Hematopoietic multipotent progenitor cell treated with erythropoietin and hydrocortisone succinate and interleukin-3 and kit ligand, for 4 days (in vitro differentiated cells): ENCODE results near the gene LPAR6.

Source experiments
- DNase-seq: peaks from one replicate; pipeline ENCODE4 v3.0.0-alpha.2; 2015

The LPAR6 gene

DNA sequence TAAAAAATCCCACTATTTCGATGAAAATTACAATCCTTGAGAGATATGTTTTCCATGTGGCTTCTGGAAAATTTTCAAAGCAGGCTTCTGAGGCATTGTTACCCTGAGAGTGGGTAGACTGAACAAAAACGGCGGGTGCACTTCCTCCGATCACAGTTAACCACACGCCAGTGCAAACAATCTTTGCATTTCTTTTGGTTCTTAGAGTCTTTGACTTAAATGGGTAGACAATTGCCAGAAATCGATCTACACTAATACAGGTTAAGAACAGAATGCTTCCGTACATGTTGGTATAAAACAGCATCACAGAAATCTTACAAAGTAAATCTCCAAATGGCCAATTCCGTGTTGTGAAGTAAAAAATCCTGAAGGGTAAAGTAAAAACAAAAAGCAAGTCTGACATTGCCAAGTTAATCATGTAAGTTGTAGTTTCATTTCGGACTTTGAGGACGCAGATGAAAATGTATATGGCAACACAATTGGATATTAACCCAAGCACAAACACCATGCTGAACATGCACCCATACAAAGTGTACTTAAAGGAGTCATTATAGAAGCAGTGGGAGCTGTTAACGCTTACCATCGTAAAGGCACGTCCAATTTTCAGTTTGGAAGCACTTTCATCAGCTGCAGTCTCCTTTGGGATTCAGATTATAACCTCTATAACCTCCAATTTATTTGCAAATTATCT lies 927 bp downstream of the LPAR6 start:
- no peak for DNase-seq

DNA sequence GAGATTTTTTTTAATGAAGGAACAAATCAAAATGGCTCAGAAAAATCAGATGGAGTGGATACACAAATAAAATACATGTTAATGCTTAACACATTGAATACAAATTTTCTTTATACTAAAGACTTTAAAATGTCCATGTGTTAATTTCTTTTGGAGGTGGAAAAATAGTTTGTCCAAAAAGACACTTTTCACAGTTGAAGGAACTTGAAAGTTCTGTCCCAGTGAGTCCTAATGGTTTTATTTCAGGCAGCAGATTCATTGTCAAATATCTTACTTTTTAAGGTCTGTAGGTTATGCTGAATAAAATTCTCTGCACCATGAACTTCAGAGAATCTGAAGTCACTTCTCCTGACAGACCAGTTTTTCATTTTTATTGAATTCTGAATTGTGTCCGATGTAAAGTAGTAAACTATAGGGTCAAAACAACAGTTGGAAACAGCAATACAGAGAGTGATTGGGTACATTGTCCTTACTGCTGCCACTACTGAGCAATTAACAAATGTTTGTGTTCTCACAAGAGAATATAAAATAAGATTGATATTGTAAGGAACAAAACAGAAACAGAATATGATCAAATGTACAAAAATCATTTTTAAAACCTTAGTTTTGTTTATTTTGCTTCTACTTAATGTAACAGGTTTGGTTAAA lies 1.6 kb downstream of the LPAR6 start:
- no peak for DNase-seq

DNA sequence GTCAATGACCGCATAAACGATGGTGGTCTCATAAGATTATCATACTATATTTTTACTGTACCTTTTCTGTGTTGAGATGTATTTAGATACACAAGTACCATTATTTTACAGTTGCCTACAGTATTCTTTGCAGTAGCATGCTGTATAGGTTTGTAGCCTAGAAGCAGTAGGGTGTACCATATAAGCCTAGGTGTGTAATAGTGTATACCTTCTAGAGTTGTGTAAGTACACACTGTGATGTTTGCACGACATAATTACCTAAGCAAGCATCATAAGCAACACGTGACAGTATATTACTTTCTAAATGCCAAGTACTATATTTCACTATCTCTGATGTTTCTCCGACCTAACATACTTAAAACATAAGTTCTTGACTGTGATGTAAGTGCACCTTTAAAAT lies 2.7 kb downstream of the LPAR6 start:
- DNase-seq = no peak

DNA sequence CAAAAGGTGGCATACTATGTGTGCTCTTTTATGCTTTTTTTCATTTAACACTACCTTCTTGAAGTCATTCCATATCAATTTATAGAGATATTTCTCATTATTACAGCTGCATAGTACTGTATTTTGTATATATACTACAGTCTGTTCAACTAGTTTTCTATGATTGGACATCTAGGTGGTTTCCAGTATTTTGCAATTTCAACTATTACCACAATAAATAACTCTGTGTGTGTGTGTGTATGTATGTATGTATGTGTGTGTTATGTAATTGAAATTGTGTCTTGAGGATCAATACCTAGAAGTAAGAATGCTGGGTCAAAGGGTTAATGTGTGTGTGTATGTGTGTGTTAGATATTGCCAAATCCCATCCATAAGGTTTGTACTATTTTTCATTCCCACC lies 7.0 kb downstream of the LPAR6 start:
- no peak for DNase-seq

DNA sequence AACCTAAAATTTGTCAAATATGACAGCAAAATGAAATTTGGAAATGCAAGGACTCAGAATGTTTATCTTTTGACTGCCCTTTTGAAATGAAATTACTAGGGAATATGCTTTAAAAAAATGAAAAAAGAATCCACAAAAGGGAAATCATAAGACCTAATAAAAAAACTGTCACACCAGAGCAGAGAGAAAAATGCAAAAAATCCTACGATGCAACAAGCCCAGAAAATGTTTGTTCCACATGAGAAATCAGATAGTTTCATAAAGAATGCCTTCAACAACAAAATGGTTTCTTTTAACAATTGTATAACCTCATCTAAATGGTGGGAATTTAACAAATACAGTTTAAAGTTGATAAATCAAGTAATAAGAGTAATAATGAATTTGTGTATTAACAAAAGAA lies 8.0 kb downstream of the LPAR6 start:
- DNase-seq = no peak

DNA sequence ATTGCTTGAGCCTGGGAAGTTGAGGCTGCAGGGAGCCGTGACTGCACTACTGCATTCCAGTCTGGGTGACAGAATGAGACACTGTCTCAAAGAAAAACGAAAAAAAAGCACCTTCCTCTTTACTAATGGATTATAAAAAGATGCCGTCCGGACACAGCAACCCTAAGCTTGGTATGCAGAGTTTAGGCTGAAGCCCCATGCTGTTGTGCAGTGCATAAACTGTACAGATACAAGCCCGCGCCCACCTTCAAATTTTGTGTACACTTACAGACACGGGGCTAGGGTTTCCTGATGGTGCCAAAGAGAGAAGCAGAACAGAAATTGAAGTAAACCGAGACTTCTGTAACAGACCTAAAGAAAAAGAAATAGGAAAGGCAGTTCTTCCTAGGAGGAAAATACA lies 9.0 kb downstream of the LPAR6 start:
- no peak for DNase-seq

DNA sequence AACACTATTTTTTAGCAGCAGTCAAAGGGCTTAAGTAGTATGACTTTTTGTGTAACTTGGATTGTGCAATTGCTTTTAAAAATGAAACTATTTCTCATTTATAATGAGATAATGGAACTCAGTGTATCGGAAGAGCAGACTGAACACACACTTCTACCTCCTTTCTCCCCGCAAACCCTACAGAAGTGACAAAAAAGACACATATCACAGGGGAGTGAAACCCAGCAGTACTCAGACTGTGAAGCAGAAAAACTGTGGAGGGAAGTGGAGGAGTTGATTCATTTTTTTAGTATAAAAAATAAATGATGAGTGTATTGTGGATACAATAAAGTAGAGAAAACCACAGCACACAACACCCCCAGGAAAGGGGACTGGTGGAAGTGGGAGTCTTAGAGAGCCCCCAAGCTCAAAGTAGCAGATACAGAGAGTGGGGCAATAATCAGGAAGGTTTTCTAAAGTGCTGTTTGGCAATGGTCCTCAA lies 9.7 kb downstream of the LPAR6 start:
- peak; percentile 51 for DNase-seq

DNA sequence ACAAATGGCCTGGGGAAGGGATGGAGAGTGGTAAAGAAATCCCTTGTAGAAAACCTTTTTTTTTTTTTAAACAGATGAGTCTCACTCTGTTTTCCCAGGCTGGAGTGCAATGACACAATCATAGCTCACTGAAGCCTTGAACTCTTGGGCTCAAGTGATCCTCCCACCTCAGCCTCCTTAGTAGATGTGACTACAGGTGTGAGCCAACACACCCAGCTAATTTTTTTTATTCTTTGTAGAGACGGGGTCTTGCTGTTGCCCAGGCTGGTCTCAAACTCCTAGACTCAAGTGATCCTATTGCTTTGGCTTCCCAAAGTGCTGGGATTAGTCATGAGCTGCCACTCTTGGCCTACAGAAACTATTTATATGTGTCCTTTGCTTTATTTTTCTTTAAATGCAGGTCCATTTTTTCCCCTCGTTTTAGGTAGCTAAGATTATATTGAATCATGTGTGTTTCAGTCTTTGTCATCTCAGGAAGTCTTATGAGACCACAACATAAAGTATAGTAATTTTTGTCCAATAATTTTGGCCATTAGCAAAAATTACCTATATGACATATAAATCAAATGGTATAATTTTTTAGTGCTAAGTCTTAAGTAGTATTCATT lies 10.5 kb downstream of the LPAR6 start:
- DNase-seq = no peak

DNA sequence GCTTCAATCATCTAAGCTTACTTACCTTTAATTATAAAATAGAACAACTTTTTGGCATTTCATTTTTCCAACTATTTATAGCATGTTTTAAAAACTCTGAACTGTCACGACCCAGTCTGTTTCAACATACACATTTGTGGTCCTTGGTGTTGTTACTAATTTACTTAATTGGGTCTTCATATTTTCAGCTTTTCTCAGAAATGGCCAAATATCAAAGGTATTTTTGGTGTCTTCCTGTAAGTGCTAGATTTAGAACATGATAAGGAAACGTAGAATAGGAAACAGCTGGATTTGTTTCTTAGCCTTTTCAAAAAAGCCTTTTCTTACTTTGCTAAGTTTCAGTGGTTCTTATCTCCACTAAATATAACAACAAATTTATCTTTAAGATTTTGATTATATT lies 11.4 kb downstream of the LPAR6 start:
- DNase-seq = peak; percentile 51

DNA sequence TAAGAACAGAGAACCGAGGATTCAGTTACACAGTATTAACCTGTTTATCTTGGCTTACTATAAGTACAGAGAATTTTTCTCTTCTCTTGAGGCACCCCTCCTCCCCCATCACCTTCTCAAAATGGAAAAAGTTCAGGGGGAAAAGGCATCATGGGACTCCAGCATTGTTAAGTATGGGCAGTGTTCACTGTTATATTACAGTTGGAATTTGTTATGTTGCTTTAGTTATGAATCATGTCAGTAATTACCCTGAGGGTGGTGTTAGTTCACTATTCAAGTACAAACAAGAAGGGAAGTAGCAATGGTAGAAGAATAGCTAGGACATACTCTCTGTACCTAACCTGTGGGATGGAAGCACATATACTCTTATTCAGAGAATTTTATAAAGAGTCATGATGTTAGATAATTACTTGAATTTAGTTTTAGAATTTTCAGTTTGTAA lies 12.0 kb downstream of the LPAR6 start:
- DNase-seq = peak; percentile 58

DNA sequence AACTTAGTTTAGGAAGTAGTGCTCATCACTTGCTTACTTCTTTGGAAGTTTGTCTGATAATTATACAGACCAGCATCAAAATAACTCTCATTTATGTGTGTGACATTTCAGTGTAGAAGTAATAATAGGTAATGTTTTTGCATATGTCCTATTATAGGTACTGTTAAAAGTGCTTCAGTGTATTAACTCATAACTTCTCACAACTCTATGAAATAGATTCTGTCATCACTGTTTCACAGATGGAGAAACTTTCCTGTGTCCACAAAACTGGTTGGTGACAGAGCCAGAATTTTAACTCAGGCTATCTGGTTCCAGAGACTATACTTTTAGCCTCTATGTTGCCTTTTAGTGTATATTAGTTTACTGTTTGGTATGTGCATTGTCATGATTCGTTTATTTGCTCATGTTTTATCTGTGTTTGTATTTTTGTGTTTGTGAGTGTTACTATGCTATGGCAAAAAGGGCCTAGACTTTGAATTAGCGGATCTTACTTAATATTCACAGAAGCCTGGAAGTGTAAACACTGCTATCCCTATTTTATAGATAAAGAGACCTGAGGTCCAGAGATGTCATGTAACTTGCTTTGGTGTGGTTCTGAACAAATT lies 12.7 kb downstream of the LPAR6 start:
- DNase-seq = no peak

DNA sequence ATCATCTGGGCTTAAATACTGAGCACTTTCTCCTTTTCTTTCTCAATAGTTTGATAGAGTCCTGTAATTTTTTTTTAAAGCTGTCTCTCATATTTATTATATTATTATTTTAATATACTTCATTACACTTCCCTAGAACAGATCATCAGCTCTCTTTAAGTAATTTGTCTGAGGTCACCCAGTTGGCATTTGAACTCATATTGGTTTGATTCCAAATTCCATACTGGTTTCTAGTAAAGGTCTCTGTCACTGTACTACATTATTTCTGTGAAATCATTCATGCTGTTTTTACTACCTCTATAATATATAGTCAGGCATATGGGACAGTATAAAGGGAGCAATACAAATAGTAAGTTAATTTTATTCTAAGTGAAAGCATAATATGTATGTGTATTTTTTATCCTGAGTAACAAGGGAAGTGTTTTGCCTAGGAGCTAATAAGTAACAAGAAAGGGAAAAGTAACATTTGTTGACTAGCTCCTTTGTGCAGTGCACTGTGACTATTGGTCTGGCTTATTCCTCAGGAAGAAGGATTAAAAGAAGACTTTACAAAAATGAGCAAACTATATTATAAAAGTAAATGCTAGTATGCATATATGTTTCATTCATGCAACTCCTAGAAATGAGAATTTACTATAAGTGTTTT lies 14.3 kb downstream of the LPAR6 start:
- no peak for DNase-seq

DNA sequence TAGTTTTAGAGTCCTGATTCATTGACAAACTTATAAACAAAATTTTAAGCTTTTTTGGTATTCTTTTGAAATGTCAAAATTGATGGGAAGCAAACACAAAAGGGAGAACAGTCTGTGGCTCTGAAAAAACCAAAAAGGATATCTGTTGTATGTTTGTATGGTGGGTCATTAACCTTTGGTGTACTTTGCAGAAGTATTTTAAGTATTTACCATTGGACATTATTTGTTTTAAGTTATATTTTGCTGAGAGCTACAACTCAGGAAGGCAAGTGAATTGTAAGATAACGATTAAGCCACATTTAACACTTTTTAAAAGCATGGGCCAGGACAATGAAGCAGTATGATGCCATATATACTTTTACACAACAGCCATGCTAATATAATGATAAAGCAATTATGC lies 15.2 kb downstream of the LPAR6 start:
- peak; percentile 8 for DNase-seq

DNA sequence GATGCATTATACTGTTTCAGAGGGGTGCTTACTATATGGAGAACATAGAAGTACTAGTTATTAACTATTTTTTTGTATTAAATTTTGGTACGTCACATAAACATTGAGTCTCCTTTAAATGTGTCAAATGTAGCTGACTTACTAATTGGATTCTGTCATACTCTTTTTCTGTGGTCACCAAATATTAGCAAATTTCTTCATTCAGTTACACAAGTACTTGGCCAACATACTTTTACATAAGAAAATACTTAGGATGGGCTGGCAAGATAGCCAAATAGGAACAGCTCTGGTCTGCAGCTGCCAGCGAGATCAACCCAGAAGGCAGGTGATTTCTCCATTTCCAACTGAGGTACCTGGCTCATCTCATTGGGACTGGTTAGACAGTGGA lies 19.2 kb downstream of the LPAR6 start:
- peak; percentile 13 for DNase-seq

DNA sequence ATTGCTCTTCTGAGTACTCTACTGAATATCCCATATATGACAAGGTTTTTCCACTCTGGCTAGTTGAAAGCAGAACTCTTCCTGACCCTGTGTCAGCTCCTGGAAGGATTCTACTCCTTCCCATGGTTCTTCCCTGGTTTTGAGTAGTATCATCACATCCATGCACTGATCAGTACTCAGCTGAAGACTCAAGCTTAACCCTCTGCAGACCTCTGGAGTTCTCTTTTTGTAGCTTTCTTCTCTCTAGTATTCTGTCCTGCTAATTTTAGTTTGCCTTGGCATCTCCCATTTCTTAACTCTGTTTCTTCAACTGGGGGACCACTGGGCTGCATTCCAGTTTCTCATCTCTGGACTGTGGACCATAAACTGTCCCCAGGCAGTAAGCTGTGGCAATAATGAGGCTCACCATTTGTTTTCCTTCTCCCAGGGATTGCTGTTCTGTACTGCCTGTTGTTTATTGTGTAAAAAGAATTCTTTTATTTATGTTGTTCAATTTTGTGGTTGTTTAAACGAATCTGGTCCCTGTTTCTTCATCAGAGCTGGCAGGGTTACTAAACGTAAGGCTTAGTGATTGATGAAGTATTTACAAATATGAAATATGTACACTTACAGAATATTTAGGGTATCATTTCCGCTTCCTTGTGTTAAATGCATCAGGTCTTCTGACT lies 19.7 kb downstream of the LPAR6 start:
- no peak for DNase-seq

DNA sequence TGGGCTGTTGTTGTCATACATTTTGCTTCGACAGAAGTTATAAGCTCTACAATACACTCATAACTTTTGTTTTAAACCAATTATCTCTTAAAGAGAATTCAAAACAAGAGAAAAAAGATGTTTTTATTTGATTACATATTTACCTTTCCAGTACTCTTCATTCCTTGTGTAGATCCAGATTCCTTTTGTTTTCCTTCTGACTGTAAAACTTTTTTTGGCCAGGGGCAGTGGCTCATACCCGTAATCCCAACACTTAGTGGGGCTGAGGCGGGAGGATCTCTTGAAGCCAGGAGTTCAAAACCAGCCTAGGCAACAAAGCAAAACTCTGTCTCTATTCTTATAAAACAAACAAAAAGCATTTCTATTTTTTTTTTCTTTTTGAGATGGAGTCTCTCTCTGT lies 21.7 kb downstream of the LPAR6 start:
- DNase-seq = no peak

DNA sequence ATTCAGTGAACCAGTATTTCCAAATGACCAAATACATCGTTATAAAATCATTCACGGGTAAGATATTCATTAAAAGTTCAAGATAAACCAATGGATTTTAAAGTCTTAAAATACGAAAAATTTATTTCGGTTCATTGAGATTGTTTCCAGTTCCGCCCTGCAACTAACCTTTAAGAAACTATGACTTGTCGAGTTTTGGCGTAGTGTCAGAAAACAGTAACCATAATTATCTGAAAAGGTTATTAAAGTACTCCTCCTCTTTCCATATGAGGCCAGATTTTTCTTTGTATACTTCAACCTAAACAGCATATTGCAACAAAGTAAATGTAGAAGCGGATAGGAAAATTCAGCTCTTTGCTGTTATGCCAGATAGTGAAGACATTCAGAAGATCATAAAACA lies 26.1 kb downstream of the LPAR6 start:
- no peak for DNase-seq

DNA sequence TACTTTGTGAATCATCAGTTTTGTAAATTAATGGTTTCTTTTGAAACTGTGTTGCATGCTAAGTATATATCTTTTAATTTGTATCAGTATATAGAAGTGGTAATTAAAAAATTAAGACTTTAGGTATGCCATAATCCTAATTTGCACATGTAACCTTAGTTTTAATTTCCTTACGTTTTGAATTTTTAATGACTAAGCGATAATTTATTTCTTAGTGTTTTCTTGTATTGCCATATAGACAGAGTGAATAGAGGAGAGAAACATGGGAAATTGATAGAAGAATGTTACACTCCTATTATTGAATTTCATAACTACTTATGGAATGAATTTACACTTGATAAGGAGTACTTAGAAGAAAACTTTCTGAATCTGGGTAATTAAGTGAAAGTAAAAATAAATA lies 29.5 kb downstream of the LPAR6 start:
- DNase-seq = no peak

DNA sequence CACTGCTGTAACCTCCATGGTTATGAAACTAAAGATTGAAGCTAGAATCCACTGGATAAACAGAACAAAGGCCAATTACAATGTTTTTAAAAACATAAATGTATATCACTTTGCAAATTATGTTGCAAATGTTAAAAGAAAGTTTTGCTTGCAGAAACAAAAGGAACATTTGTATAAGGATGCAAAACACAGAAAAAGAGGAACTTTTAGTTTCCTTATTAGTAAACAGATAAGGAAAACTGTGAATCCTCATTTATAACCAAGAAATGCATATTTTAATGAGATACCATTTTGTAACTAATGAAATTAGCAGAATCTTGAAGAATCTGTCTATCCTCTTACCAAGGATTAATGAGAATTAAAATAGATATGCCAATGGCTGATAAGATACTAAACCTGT lies 32.3 kb downstream of the LPAR6 start:
- DNase-seq = no peak

DNA sequence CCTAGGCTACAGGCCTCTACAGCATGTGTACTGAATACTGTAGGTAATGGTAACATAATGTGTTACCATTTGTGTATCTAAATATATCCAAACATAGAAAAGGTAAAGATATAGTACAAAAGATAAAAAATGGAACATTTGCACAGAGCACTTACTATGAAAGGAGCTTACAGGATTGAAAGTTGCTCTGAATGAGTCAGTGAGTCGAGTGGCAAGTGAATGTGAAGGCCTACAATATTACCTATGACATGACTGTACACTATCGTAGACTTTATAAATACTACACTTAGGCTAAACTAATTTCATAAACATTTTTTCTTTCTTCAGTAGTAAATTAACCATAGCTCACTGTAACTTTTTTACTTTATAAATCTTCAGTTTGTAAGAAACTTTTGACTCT lies 35.1 kb downstream of the LPAR6 start:
- no peak for DNase-seq

DNA sequence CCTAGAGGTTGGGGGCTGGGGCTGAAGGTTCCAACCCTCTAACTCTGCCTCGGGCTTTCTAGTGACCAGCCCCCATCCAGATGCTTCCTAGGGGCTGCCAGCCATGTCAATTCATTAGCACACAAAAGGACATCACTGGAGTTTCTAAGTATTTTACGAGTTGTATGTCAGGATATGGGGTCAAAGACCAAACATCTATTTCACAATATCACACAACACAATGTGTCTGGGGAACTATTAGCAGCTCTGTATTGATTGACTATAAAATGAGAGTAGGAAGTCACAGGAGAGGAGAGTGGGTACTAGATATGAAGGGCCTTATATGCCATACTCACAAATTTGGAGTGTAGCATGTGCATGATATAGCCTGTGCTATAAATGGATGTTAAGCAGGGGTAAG lies 42.1 kb downstream of the LPAR6 start:
- DNase-seq = no peak

DNA sequence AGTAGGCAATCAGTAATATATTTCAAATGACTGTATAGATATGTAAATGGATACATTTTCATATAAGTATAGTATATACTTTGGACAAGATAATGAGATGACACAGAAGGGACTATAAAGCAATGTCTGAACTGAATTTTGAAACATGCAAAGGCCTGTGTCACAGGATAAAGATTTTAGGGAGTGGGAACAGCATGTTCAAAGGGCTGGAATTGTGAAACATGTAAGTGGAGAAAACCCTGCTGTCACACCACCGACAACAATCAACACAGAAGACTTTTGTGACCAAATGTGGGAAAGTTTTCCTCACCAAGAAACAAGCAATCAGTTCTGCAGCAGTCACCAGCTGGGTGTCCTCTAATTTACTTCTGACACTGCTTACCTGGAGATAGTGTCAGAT lies 42.9 kb downstream of the LPAR6 start:
- DNase-seq = no peak
